ENCODE data around the gene DTWD2.

Gene DTWD2

GRCh38 chr5:119017994-119018393 is 29.6 kb upstream of the DTWD2 start:
- Histone ChIP-seq H3F3A (ENCODE audit: insufficient read depth, low read length) (no peaks in the 10 kb centered on the region), H3K9ac (ENCODE audit: low read length) (no peak overlapping the region), H3K27ac (ENCODE audit: low read length) (no peak overlapping the region), H3K4me1 (ENCODE audit: low read length) (no peaks in the 10 kb centered on the region), H4K20me1 (ENCODE audit: insufficient read depth, low read length) (no peaks in the 10 kb centered on the region), H3K4me2 (ENCODE audit: low read depth, low read length) (no peak overlapping the region), H3K79me2 (ENCODE audit: low read length) (no peaks in the 10 kb centered on the region), H3K9me3 (replicated peaks; ENCODE audit: insufficient read depth, low read length) (no peaks in the 10 kb centered on the region), H2AFZ (ENCODE audit: low read length) (no peak overlapping the region), H3K27me3 (replicated peaks; ENCODE audit: insufficient read depth, low read length) (no peaks in the 10 kb centered on the region), H3K36me3 (replicated peaks; ENCODE audit: insufficient read depth, low read length) (no peaks in the 10 kb centered on the region), H3K9me2 (replicated peaks; ENCODE audit: insufficient read depth, low read length) (no peaks in the 10 kb centered on the region), H3K4me3 (ENCODE audit: low read length) (no peak overlapping the region)
- TF ChIP-seq EZH2phosphoT487 (IDR thresholded peaks at IDR 0.05; ENCODE audit: low read length): no peak
- no peak for TF ChIP-seq EZH2 (optimal IDR thresholded peaks at IDR 0.05; ENCODE audit: low read depth, low read length)
- no peak for TF ChIP-seq CTCF (IDR thresholded peaks at IDR 0.05; ENCODE audit: low read length)
- no peak for DNase-seq

- no peaks in the 10 kb centered on the region for H3F3A ChIP-seq (ENCODE audit: insufficient read depth, low read length)
- no peak overlapping the region for H3K27ac ChIP-seq (ENCODE audit: low read length)
- no peak overlapping the region for H3K4me3 ChIP-seq (ENCODE audit: low read length)
- no peak overlapping the region for H3K4me2 ChIP-seq (ENCODE audit: low read depth, low read length)
- H3K4me1 ChIP-seq (ENCODE audit: low read length): no peaks in the 10 kb centered on the region
- no peaks in the 10 kb centered on the region for H3K9me2 ChIP-seq (replicated peaks; ENCODE audit: insufficient read depth, low read length)
- no peak for TF ChIP-seq CTCF (IDR thresholded peaks at IDR 0.05; ENCODE audit: low read length)
- H3K27me3 ChIP-seq (replicated peaks; ENCODE audit: insufficient read depth, low read length): no peaks in the 10 kb centered on the region
- DNase-seq: no peak
- no peaks in the 10 kb centered on the region for H3K9me3 ChIP-seq (replicated peaks; ENCODE audit: insufficient read depth, low read length)
- H3K9ac ChIP-seq (ENCODE audit: low read length): no peak overlapping the region
- no peaks in the 10 kb centered on the region for H3K79me2 ChIP-seq (ENCODE audit: low read length)
- no peak overlapping the region for H2AFZ ChIP-seq (ENCODE audit: low read length)
- no peaks in the 10 kb centered on the region for H4K20me1 ChIP-seq (ENCODE audit: insufficient read depth, low read length)
- H3K36me3 ChIP-seq (replicated peaks; ENCODE audit: insufficient read depth, low read length): no peaks in the 10 kb centered on the region
These were observed 27.9 kb upstream of the DTWD2 start for GRCh38 chr5:119016125-119016774.

GRCh38 chr5:119011186-119011585 is 22.8 kb upstream of the DTWD2 start:
- Histone ChIP-seq H3K79me2 (ENCODE audit: low read length) (no peaks in the 10 kb centered on the region), H3K9ac (ENCODE audit: low read length) (no peak overlapping the region), H4K20me1 (ENCODE audit: insufficient read depth, low read length) (no peaks in the 10 kb centered on the region), H3K27ac (ENCODE audit: low read length) (no peak overlapping the region), H3K27me3 (replicated peaks; ENCODE audit: insufficient read depth, low read length) (no peaks in the 10 kb centered on the region), H3K4me2 (ENCODE audit: low read depth, low read length) (no peak overlapping the region), H3K4me3 (ENCODE audit: low read length) (no peak overlapping the region), H3K4me1 (ENCODE audit: low read length) (no peaks in the 10 kb centered on the region), H2AFZ (ENCODE audit: low read length) (no peak overlapping the region), H3K36me3 (replicated peaks; ENCODE audit: insufficient read depth, low read length) (no peaks in the 10 kb centered on the region), H3K9me3 (replicated peaks; ENCODE audit: insufficient read depth, low read length) (no peaks in the 10 kb centered on the region), H3F3A (ENCODE audit: insufficient read depth, low read length) (no peaks in the 10 kb centered on the region), H3K9me2 (replicated peaks; ENCODE audit: insufficient read depth, low read length) (no peaks in the 10 kb centered on the region)
- TF ChIP-seq CTCF (IDR thresholded peaks at IDR 0.05; ENCODE audit: low read length) (no peak), EZH2phosphoT487 (IDR thresholded peaks at IDR 0.05; ENCODE audit: low read length) (no peak), EZH2 (optimal IDR thresholded peaks at IDR 0.05; ENCODE audit: low read depth, low read length) (no peak)
- no peak for DNase-seq

Data from MM.1S (cell line).